ENCODE results near the gene PLEKHG7. TPM values are rescaled to one million over a fixed set of nuclear protein-coding genes. Genes with fewer than 3 reads are reported as not detected.

The PLEKHG7 gene
- total and polyA plus RNA-seq, 2 of the 8 experiments (the other 6 are each of a cell fraction or from before 2014, with no cell fraction given) = not detected

DNA sequence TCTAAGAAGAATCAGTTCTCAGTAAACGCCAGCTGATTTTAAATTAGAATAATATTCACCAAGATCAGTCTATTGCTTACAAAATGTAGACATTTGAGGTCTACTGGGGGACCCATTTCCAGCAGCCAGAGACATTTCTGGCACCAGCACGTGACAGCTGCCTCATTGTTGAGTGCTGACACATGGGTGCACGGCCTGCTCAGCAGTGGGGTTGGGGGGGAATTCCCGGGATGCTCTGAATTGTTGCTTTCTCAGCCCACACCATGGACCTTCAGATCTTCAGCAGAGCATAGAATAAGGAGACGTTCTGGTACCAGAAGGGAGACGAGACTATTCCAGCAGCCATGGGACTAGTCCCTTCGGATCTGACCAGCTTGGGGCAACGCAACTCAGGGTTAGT lies 18.3 kb downstream of the PLEKHG7 start:
- no peaks in the 10 kb centered on the region for H3K79me2 ChIP-seq (ENCODE audit: control insufficient read depth in 1 of 2, insufficient read depth in 2 of 2, low read length in 2 of 2)
- FAIRE-seq (no peak), DNase-seq (ENCODE audit: low read depth in 1 of 2, low spot score in 2 of 2) (no peak)
- no peaks in the 10 kb centered on the region for H3K23me2 ChIP-seq (ENCODE audit: low read depth, low read length)
- H4K5ac ChIP-seq (ENCODE audit: insufficient read length, low read depth, low read length) = no peak overlapping the region
- H2BK20ac ChIP-seq (ENCODE audit: low read length) = no peak overlapping the region
- H3K4me1 ChIP-seq (replicated peaks in 1 of 4; ENCODE audit: control insufficient read depth in 3 of 4, insufficient read depth in 4 of 4, low read length in 3 of 4) = peaks cover 0 to 2% (median 0%) of the 10 kb centered on the region in 4 experiments; a peak in 1 of 7 replicates
- H2AFZ ChIP-seq (ENCODE audit: low read length) = 0 out of 2 replicates have a peak overlapping the region, but pooled peaks have one; percentile 18
- no peaks in the 10 kb centered on the region for H3K27me3 ChIP-seq (replicated peaks in 1 of 4; ENCODE audit: control insufficient read depth in 3 of 4, extremely low read depth in 1 of 4, insufficient read depth in 3 of 4, low read length in 3 of 4)
- no peak overlapping the region for H2BK12ac ChIP-seq (ENCODE audit: low read depth, low read length)
- no peak overlapping the region for H2BK5ac ChIP-seq (ENCODE audit: low read depth, low read length)
- no peak overlapping the region for H2AK5ac ChIP-seq (ENCODE audit: low read depth, low read length)
- no peak overlapping the region for H4K91ac ChIP-seq (replicated peaks; ENCODE audit: insufficient read length, low read length)
- no peak overlapping the region for H4K8ac ChIP-seq (ENCODE audit: extremely low read depth, insufficient read depth, low read length)
- 82% methylated on average over 8 of the region's 8 CpGs; no CpG with 5 or more reads in 1 of the 2 experiments for WGBS, 2 experiments (ENCODE audit: extremely low coverage in 1 of 2, insufficient coverage in 1 of 2, insufficient read length in 1 of 2, insufficient replicate concordance in 2 of 2, low coverage in 1 of 2, low lambda C conversion rate in 2 of 2, missing lambda C conversion rate in 1 of 2)
- no peaks in the 10 kb centered on the region for H4K20me1 ChIP-seq (replicated peaks in 1 of 2; ENCODE audit: control insufficient read depth in 1 of 2, insufficient read depth in 2 of 2, low read length in 2 of 2)
- H3K18ac ChIP-seq (ENCODE audit: extremely low read depth, low read length) = no peak overlapping the region
- H3K4me3 ChIP-seq (ENCODE audit: extremely low read depth in 1 of 4, insufficient read depth in 2 of 4, low read depth in 3 of 4, low read length in 4 of 4) = no peak overlapping the region
- no peak overlapping the region for H3K14ac ChIP-seq (ENCODE audit: insufficient read length)
- no peak overlapping the region for H2BK15ac ChIP-seq (ENCODE audit: low read length)
- H3K36me3 ChIP-seq (ENCODE audit: control insufficient read depth in 2 of 4, insufficient read depth in 4 of 4, low read length in 3 of 4) = no peaks in the 10 kb centered on the region
- no peak overlapping the region for H3K23ac ChIP-seq (ENCODE audit: insufficient read length)
- ChIA-PET CTCF (ENCODE audit: partially characterized antibody) (interaction anchor here (0.6 to 0.7 kb wide), 3 partner anchors 101 to 1060 kb away, joined by 3 read pairs; no protein-coding TSS in a partner anchor), POLR2A (ENCODE audit: partially characterized antibody) (no interaction called here)
- H3K4ac ChIP-seq (replicated peaks; ENCODE audit: insufficient read length, low read depth, low read length) = no peak overlapping the region
- H2BK120ac ChIP-seq (replicated peaks; ENCODE audit: low read depth, low read length) = no peak overlapping the region
- no peak overlapping the region for H3K9ac ChIP-seq (replicated peaks in 1 of 4; ENCODE audit: extremely low read depth in 1 of 4, low read depth in 3 of 4, low read length in 3 of 4)
- H3K79me1 ChIP-seq (ENCODE audit: low read depth, low read length) = no peaks in the 10 kb centered on the region
- H3K27ac ChIP-seq (ENCODE audit: low read depth, low read length) = no peak overlapping the region
- peaks cover 0 to 5% of the 10 kb centered on the region in 2 experiments; a peak in 1 of 4 replicates for H3K9me3 ChIP-seq (ENCODE audit: insufficient read depth in 2 of 2, low read depth in 1 of 2, low read length in 1 of 2)
- TF ChIP-seq RFX5 (IDR thresholded peaks at IDR 0.05; ENCODE audit: borderline replicate concordance, low read depth, low read length) (no peak), RXRA (IDR thresholded peaks at IDR 0.05; ENCODE audit: insufficient read depth, low read depth, low read length) (no peak), CHD1 (IDR thresholded peaks at IDR 0.05; ENCODE audit: low read depth, low read length) (no peak), CEBPB (IDR thresholded peaks at IDR 0.05; ENCODE audit: low read depth, low read length) (no peak), HDAC6 (IDR thresholded peaks at IDR 0.05; ENCODE audit: low read depth, low read length) (no peak), CREB1 (IDR thresholded peaks at IDR 0.05) (no peak), RAD21 (IDR thresholded peaks at IDR 0.05 in 1 of 2, conservative IDR thresholded peaks at IDR 0.05 in 1 of 2; ENCODE audit: low read depth in 2 of 2, low read length in 2 of 2) (no peak), BACH1 (IDR thresholded peaks at IDR 0.05; ENCODE audit: low read length) (no peak), CTBP2 (IDR thresholded peaks at IDR 0.05; ENCODE audit: borderline replicate concordance, insufficient read depth, insufficient read length, low read length) (no peak), ZNF274 (IDR thresholded peaks at IDR 0.05; ENCODE audit: borderline replicate concordance, extremely low read depth, low read length) (no peak)
- TF ChIP-seq, protein P1, sequence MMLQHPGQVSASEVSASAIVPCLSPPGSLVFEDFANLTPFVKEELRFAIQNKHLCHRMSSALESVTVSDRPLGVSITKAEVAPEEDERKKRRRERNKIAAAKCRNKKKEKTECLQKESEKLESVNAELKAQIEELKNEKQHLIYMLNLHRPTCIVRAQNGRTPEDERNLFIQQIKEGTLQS (IDR thresholded peaks at IDR 0.05; ENCODE audit: insufficient read depth, low read depth, low read length) = no peak
- no peak overlapping the region for H3K56ac ChIP-seq (replicated peaks; ENCODE audit: insufficient read length, low read depth, low read length)
- no peak overlapping the region for H3K4me2 ChIP-seq (ENCODE audit: insufficient read depth in 1 of 2, low read depth in 2 of 2, low read length in 2 of 2)

Measured in H1 (cell line).